ENCODE measurements around the gene YES1.

The YES1 gene

DNA sequence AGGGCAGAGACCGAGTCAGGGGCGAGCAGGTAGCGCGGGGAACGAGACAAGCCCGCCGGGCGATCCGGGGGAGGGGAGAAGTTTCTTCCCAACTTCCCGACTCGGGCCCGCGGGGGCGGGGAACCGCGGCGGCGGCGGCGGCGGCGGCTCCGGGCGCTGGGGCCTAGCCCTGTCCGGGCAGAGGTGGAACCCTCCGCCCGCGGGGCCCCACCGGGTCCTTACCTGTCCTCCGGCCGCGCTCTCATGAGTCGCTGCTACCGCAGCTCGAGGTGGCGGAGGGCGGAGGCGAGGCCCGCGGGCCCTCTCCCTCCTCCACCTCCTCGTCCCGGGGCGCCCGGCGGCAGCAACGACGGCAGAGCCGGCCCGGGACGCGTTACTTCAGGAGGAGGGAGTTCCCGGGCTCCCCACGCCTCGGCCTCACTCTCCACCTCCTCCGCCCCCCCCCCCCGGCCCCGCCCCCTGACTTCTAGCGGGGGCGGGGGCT, at the start of gene YES1:
YES1 (minus strand) TSS at position 351 of the 484 bp plus-strand sequence. CDS start 55,415 bp downstream, outside the sequence.
- no peak for DNase-seq

DNA sequence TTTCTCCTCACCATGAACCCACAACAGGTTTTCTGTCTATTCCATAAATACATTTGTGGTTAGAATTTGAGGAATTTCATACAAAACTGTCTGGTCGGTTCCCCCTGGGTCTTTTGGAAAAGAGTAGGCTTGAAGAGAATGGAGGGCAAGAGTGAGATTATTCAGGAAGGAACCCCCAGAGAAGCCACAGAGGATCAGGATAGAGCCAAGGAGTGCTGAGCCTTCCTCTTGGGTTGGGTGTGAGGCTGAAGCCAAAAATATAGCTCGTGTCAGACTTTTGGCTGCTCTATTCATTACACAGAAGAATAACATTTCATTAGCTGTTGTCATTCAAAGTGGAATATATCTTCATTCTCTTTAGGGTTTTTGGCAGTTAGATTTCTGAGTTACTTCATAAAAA, 45.9 kb upstream of the YES1 start:
- DNase-seq: no peak

DNA sequence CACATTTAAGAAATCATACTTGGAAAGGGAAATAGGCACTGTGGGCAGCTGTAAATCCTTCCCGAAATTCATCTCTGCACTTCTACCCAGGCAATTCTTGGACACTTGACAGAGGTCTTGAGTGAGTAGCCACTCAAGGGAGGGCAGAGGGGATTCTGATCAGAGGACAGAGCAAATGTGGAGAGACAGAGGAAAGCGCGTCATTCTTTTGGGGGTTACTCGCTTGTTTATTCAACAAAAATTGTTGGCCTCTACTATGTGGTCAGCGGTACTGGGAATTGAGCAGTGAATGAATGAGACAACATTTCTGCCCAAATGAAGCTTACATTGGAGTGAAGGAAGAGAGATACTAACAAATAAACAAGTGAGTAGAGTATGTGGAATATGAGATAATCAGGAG, 41.4 kb upstream of the YES1 start:
- DNase-seq: no peak

DNA sequence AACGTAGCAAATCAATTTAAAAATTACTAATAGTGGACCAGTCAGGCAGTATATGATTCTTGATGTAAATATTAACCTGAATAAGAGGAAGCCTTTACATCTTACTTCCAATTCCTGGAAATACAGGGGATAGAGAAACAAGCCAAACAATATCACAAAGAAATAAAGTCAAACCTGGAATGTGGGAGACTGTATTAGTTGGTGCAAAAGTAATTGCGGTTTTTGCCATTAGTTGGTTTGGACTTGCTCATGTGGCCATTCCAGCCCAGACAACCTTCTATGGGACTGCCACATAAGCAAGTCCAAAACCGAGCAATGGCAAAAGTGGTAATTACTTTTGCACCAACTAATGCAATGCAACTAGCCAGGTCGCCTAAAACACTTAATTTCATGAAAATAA, 38.9 kb upstream of the YES1 start:
- DNase-seq: no peak

DNA sequence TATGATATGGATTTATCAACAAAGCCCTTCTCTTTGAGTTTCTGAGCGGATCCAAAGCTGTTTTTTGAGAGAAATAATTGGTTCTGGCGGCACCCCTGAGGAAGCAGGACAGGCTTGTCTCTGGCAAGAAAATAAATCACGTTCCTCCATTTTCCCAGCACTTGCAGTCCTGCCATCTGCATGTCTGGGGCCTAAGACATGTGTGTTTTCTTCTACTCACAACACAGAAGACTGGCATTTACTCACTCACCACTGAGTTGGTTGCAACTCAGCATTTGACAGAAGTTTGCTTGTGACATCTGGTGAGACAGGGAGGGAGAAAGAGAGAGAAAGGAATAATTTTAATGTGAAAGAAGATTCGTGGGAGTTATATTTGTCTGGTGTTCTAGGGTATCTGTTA, 37.0 kb upstream of the YES1 start:
- no peak for DNase-seq

DNA sequence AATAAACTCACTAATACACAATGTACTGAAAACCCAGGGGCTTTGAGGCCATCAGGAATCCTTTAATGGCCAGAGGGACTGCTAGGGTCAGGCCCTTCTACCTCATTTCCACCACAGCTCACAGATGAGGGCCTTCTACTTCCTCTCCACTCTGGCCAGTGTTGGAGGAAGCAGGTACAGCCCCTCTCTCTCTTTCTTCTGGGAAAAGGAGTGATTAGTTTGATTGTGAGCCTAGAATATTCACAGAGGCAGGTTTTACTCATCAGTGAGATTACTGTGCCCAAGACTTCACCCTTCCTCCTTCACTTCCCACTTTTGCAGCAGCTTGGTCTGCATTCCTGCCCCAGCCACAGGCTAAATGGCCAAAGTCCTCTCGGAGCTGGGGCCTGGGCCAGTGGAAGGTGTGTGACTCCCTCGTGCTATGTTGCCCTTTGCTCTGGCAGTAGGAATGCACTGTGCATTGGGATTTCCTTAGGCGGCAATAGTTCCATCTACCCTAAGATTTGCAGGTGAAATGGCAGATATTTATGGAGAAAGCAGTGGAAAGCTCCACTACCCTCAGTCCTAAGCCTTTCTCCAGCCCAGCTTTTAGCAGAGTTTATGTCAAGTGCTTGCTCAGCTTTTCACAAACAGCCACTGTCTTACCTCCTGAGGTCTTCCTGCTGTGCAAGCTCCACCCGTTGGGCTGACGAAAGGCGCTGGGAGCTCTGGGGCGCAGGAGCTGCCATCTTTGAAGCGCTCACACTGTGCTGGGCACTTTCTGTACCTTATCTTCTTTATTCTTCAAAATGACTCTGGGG, 36.2 kb upstream of the YES1 start:
- DNase-seq: no peak

DNA sequence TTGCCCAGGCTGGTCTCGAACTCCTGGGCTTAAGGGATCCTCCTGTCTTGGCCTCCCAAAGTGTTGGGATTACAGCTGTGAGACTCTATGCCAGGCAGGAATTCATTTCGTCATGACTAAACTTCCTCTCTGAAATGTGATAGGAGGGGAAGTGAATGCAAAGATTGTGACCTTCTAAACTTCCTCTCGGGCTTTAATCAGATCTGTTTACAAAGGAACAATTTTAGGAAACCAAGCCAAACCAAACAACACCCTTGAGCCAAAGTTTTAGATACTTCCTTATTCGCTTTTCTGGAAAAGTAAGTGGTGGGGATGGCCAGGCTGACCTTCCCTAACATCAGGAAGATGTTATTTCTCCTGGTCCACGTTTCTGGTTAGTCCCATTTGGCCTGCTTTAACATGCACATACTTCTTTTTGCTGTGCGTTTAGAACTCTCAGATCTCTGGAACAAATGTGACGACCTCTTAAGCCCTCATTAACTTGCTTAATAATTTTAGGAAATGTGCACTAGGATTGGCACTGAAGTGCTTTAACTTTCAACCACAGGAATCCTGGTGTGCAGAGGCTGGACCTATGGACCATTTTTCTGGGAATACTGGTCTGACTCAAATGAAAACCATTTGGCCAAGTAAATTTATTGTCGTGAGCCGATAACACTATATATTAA, 33.2 kb upstream of the YES1 start:
- no peak for DNase-seq

DNA sequence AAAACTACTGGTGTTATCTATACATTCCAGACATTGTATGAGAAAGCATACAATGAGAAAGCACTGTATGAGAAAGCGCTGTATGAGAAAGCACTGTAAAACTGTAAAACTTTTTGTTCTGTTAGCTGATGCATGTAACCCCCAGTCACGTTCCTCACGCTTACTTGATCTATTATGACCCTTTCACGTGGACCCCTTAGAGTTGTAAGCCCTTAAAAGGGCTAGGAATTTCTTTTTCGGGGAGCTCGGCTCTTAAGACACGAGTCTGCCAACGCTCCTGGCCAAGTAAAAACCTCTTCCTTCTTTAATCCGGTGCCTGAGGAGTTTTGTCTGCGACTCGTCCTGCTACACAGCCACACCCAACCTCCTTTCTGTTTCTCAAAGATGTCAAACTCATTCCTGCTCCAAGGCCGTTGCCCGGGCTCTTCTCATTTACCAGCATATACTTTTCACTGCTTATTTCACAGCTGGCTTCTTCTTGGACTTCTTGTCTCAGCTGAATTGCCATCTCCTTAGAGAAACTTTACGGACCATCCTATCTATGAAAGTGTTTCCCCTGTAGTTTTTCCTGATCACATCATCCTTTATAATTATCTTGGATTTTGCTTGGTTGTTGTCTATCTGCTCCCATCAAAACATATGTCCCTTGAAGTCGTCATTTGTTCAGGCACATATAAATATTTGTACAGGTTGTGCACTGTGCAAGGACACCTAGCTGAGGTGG, 29.8 kb upstream of the YES1 start:
- DNase-seq: no peak

DNA sequence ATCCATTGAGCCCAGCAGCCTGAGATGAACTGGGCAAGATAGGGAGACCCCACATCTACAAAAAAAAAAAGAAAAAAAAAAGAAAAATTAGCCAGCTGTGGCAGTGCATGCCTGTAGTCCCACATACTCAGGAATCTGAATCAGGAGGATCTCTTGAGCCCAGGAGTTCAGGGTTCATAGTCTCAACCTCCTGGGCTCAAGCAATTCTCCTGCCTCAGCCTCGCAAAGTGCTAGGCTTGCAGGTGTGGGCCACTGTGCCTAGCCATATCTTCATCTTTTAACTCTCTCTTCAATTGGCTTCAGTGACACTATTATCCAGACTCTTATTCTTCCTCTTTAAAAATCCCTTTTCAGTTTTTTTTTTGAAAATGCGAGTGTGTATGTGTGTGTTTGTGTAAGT, 28.5 kb upstream of the YES1 start:
- no peak for DNase-seq

DNA sequence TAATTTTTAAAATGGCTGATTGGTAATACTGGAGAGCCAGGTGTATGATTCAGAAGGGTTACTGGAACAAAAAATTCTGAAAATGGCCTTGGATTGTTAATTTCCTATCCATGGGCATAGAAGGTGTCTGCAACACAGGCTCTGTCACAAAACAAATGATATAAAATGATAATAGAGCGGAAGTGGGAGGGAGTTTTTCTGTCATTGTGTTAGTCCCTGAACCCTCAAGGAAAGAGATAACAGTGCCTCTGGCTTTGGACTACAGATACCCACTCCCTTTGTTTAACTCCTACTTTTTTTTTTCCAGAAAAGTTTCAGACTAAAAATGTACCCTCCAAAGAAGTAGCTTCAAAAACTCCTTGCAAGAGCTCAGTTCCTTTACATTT, 28.0 kb upstream of the YES1 start:
- no peak for DNase-seq

DNA sequence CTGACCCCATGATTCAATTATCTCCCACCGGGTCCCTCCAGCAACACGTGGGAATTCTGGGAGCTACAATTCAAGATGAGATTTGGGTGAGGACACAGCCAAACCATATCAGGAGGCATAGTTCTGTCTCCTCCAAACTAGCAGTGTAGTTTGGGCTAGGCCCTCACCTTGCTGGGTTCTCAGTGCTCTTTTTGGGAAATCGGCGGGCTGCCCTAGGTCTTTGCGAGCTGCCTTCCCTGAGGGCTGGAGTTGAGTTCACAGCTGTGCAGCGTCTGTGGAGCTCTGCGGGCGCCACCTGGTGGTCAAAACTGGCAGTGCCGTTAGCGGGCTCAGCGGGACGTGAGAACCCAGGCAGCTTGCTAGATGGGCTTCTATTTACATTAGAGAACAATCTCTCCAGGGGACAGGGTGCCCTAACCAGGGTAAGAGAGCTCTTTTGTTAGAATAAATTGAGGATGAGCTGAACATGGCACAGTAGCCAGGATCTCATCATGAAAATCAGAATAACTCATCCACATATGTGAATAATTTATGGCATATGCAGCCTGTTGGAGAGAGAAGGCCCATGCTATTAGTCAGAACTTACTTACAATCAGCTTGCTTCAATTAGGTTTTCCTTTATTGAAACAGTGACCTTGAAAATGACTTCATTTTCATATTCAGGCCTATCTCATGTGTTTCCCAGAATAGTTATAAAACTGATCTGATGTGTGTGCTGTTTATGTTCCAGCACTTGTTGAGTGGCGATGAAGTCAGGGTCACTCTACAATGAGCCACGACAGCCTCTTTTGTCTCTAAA, 27.4 kb upstream of the YES1 start:
- peak; percentile 91 for DNase-seq

DNA sequence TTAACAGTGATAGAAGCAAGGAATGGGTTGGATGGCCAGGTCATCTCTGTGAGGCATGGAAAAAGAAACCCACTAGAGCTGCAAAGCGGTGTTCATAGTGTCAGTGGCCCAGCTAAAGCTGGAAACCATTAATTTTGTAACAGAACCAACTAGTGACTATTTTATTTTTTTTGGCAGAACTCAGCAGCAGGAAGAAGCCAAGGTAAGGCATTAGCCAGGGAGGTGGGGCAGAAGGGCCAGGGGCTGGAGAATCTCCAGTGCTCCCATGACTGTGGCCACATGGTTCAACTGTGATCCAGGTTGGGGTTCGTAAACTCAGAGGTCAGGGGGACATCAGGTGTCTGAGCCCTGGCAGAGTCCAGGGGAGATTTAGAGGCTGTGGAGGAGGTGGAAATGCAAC, 25.9 kb upstream of the YES1 start:
- DNase-seq: no peak

DNA sequence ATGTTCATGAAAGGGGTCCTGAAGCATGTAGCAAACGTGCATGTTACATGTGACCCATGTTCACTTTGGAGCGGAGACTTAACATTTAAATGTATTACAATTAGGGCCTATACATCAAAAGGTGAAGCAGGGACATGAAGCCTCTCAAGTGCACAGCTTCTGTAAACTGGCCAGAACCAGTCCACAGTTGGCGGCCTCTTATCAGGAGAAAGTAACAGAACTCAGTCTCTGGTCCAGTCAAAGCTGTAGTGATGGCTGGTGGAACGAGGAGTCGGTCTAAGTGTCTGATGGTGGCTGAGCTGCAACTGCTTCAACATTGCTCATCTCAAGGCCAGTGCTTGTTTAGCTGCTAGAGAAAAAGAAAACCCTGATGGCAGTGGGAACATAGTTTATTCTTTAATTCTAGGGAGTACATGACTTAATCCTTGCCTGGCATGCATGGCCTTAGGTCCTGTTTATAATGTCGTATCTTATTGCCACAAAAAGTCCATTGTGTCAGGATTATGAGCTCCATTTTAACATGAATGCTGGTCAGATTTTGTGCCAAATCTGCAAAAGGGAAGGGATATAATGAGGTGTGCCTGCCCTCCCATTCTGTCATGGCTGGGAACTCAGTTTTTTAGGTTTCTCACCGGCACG, 22.2 kb upstream of the YES1 start:
- no peak for DNase-seq

DNA sequence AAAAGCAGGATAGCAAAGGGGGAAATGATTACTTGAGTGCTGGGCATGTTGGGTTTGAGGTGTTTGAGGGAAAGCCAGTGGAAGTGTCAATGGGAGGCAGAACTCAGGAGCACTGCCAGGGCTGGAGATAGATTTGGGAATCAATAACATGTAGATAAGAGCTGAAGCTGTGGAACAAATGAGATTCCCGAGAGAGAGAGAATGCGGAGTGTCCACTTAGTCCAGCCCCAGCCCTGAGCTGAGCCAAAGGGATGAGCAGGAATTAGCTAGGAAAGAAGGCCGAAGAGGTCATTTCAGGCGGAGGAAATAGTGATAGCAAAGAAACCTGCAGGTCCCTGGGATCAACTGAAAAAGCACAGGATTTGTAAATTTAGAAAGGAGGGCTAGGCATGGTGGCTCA, 21.2 kb upstream of the YES1 start:
- no peak for DNase-seq

DNA sequence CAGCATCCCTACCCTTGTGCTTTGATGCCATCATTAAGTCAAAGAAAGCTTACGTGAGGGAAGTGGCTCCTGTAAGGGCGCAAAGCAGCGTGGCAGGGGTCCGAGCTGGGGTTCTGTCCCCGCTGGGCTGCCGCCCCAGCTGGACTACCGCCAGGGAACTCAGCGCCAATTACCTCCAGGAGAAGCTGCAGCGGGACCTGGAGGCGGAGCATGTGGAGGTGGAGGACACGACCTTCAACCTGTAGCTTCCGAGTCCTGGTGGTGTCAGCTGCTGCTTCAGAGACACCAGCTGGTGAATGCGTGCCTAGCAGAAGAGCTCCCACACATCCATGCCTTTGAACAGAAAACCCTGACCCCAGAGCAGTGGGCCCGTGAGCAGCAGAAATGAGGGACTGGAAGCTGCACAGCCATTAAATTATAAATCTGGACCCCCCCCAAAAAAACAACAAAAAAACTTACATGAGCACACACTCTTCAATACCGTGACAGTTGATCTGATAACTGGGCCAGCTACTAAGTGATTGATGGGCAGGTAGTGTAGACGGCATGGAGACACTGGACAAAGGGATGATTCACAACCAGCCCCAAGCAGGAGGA, 20.1 kb upstream of the YES1 start:
- peak; percentile 26 for DNase-seq

DNA sequence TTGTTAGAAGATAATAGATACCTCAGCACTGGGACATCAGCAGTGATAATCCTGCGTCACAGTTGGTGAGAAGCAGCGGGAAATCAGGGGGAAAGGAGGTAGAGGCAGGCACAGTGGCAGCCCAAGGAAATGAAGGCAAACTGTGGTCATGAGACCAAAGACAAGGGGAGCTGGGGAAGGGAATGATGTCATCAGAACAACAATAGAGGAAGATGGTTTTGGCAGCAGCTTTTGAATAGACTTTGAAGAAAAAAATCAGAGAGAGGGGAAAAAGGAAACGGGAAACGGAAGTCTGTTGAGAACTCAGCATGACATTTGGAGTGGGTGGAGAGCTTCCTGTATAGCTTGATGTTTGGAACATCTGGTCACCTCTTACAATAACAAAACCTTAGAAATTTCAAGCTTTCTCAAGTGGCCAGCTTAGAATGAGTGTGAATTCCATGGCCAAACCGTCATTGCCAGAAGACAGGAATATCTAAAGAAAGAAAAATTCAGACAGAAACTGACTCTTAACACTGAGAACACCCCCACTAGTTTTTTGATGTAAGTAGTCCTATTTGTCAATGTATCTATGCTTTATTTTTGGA, 18.4 kb upstream of the YES1 start:
- peak; percentile 16 for DNase-seq

DNA sequence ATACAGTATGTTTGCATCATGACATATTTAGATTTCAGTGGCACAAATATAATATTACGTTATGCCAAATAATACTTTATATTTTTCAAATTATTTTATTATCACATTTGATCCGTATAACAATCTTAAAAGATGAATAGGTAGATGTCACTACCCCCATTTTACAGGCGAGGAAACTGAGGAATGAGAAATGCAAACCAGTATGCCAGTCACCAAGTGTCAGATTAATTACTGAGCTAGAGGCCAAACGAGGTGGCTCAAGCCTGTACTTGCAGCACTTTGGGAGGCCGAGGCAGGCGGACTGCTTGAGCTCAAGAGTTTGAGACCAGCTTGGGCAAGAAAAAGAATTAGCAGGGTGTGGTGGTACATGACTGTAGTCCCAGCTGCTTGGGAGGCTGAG, 17.4 kb upstream of the YES1 start:
- no peak for DNase-seq

DNA sequence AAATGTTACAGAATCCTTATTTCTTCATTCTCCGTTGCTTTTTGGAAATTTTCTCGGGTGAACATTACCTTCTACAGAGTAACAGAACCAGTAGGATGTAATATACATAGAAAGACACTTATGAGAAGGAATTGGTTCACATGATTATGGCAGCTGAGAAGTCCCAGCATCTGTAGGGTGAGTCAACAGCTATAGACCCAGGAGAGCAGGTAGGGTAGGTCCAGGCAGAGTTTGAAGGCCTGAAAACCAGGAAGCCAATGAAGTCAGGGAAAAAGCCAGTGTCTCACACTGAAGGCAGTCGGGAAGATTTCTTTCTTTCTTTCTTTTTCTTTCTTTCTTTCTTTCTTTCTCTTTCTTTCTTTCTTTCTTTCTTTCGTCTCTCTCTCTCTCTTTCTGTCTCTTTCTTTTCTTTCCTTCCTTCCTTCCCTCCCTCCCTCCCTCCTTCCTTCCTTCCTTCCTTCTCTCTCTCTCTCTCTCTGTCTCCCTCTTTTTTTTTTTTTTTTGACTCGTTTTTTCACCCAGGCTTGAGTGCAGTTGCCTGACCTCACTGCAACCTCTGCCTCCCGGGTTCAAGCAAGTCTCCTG, 15.1 kb upstream of the YES1 start:
- no peak for DNase-seq

DNA sequence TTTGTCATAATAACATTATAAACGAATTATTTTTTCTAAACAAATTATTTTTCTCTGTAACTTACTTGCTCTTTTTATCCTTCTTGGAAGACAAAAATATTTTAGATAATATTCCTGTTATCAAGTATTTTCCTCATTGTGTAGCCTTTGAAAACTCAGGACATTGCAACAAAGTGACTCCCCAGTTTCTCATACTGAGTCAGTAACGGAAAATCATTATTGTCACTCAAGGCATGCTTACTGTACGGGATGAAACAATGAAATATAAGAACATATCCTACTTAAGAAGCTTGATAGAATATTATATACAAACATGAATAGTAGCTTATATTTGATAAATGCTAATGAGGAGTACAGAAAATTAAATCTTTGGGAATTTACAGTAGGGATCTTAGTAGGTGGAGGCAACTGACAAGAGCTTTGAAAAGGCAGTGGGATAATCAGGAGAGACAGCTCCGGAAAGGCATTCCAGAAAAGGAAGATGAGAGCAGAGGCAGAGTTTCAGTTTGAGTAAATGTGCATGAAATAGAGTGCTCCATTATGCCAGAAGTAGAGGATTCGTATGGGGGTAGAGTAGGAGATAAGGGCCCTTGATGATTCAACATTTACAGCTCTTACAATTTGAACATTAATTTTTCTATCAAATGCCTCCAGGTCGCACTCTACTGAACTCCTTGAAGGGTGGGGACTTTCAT, 14.0 kb upstream of the YES1 start:
- DNase-seq: no peak

DNA sequence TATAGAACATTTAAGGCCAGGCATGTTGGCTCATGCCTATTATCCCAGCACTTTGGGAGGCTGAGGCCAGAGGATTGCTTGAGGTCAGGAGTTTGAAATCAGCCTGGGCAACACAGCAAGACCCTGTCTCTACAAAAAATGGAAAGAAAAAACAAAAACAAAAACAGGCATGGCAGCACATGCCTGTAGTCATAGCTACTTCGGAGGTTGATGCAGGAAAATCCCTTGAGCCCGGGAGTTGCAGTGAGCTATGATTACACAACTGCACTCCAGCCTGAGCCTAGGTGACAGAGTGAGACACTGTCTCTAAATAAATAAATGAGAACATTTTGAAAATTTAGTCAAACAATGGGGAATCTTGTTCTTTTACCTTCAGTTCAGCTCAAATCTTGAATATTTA, 12.1 kb upstream of the YES1 start:
- DNase-seq: no peak
